IPS DF 6.9 (cell line): Measurements from ENCODE around the gene IFT57.

Experiments used
- DNase-seq: peaks from one replicate; pipeline ENCODE4 v3.0.0-alpha.2; 2013; ENCODE audit warnings: low read depth, low spot score
- H3K27ac ChIP-seq: one replicate; pipeline ENCODE4 v1.5.1; 2013; ENCODE audit warnings: low read length, control low read depth
- H3K27me3 ChIP-seq: 2 replicates; pipeline ENCODE4 v1.6.1; 2013; ENCODE audit warnings: mild to moderate bottlenecking, low read length; ENCODE audit not compliant: control insufficient read depth, insufficient read depth
- H3K36me3 ChIP-seq: 2 replicates; pipeline ENCODE4 v1.6.1; 2013; ENCODE audit warnings: low read length; ENCODE audit not compliant: control insufficient read depth, insufficient read depth
- H3K4me1 ChIP-seq: 2 replicates; pipeline ENCODE4 v1.6.1; 2013; ENCODE audit warnings: low read length; ENCODE audit not compliant: control insufficient read depth, insufficient read depth
- H3K4me3 ChIP-seq: 2 replicates; pipeline ENCODE4 v1.5.1; 2013; ENCODE audit warnings: mild to moderate bottlenecking, low read length
- H3K9me3 ChIP-seq: 2 replicates; pipeline ENCODE4 v1.6.1; 2013; ENCODE audit warnings: low read length, inconsistent platforms; ENCODE audit not compliant: control insufficient read depth, insufficient read depth
- WGBS: extraction: QIAGEN DNeasy Blood & Tissue Kit; methylation state at CpG from one replicate; pipeline ENCODE4 v1.1.7; 2013; ENCODE audit warnings: mixed read lengths, missing lambda C conversion rate; ENCODE audit not compliant: insufficient read length, insufficient coverage; 5-methylcytosine and 5-hydroxymethylcytosine counted together

IFT57 gene

DNA sequence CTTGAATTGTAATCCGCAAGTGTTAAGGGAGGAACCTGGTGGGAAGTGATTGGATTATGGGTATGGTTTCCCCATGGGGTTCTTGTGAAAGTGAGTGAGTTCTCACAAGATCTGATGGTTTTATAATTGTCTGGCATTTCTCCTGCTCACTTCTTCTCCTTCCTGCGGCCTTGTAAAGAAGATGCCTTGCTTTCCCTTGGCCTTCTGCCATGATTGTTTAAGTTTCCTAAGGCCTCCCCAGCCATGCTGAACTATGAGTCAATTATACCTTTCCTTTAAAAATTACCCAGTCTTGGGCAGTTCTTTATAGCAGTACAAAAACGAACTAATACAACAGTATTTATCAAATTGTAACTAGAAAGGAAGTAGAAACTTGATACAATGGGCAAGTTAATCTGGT, 31.9 kb downstream of the IFT57 start:
- no peak overlapping the region for H3K4me3 ChIP-seq
- no peaks in the 10 kb centered on the region for H3K4me1 ChIP-seq
- H3K27me3 ChIP-seq: no peaks in the 10 kb centered on the region
- no CpG with 5 or more reads among the region's 3 CpGs for WGBS
- no peaks in the 10 kb centered on the region for H3K9me3 ChIP-seq
- H3K27ac ChIP-seq: no peak overlapping the region
- H3K36me3 ChIP-seq: no peaks in the 10 kb centered on the region
- no peak for DNase-seq

DNA sequence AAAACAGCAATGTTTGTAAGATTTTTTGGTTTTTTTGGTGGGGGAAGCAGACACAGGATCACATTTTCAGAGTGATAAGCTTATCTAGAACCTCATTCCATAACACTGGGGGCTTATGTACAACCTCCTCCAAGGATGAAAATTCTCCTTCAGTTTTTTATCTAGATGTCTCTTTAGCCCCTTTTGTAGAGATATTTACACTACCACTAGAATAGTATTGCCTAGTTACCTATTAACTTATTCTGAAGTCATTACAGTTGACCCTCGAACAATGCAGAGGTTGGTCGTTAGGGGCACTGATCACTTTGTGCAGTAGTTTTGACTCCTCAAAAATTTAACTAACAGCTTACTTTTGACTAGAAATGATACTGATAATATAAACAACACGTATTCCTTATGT, 32.8 kb downstream of the IFT57 start:
- no peak for DNase-seq
- H3K4me3 ChIP-seq: no peak overlapping the region
- H3K9me3 ChIP-seq: no peaks in the 10 kb centered on the region
- no peaks in the 10 kb centered on the region for H3K36me3 ChIP-seq
- no peaks in the 10 kb centered on the region for H3K4me1 ChIP-seq
- no peaks in the 10 kb centered on the region for H3K27me3 ChIP-seq
- H3K27ac ChIP-seq: no peak overlapping the region
- WGBS: no CpG with 5 or more reads among the region's 3 CpGs

DNA sequence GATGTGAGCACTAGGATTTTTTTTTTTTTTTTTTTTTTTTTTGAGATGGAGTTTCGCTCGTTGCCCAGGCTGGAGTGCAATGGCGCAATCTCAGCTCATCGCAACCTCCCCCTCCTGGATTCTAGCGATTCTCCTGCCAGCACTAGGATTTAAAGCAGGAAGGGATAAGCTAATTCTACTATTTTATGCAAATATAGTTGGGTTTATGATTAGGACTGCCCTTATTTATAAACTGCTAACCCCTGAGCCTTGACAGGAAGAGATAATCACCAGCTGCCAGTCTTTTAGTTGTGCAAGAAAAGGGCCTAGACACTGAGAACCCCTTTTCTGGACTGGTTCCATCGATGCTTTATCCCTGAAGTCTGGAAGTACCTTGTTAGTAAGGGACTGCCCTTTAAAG, 36.7 kb downstream of the IFT57 start:
- H3K4me3 ChIP-seq: no peak overlapping the region
- H3K27ac ChIP-seq: no peak overlapping the region
- no peak for DNase-seq
- no CpG with 5 or more reads among the region's 6 CpGs for WGBS
- no peaks in the 10 kb centered on the region for H3K9me3 ChIP-seq
- H3K36me3 ChIP-seq: no peaks in the 10 kb centered on the region
- H3K4me1 ChIP-seq: no peaks in the 10 kb centered on the region
- H3K27me3 ChIP-seq: no peaks in the 10 kb centered on the region

DNA sequence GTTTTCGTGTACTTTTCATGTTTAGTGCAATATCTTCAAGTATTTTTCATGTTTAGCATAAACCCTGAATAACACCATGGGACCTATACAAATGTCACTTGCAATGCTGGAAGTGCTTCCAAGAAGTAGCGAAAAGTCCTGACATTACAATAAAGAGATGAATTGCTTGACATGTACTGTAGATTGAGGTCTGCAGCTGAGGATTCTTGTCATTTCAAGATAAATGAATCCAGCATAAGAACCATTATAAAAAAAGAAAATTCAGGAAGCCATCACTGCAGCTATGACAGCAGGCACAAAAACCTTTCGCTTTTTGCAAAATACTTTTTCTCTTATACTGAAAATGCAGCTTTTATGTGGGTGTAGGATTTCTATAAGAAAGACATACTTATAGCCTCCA, 37.4 kb downstream of the IFT57 start:
- no peak for DNase-seq
- Histone ChIP-seq H3K27ac (no peak overlapping the region), H3K4me1 (no peaks in the 10 kb centered on the region), H3K9me3 (no peaks in the 10 kb centered on the region), H3K36me3 (no peaks in the 10 kb centered on the region), H3K27me3 (no peaks in the 10 kb centered on the region), H3K4me3 (no peak overlapping the region)
- no CpG with 5 or more reads among the region's 3 CpGs for WGBS

DNA sequence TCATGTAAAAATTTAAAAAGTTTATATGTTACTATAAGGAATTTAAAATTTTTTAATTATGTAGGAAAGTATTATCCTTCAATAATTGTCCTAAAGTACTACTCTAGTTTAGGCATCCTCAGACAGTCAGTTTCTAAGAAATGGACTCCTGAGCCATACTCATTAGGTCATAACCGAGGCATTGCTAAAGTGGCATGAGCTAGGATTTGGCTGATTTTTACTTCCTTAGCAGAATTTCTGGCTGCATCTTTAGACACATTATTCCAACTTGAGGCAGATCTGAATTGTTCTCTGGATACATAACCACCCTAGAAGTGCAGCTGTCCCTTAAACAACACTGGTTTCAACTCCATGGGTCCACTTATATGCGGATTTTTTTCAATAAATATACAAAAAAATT, 38.3 kb downstream of the IFT57 start:
- Histone ChIP-seq H3K9me3 (no peaks in the 10 kb centered on the region), H3K36me3 (no peaks in the 10 kb centered on the region), H3K4me3 (no peak overlapping the region), H3K27me3 (no peaks in the 10 kb centered on the region), H3K27ac (no peak overlapping the region), H3K4me1 (no peaks in the 10 kb centered on the region)
- no peak for DNase-seq
- WGBS: no CpG with 5 or more reads among the region's 2 CpGs

DNA sequence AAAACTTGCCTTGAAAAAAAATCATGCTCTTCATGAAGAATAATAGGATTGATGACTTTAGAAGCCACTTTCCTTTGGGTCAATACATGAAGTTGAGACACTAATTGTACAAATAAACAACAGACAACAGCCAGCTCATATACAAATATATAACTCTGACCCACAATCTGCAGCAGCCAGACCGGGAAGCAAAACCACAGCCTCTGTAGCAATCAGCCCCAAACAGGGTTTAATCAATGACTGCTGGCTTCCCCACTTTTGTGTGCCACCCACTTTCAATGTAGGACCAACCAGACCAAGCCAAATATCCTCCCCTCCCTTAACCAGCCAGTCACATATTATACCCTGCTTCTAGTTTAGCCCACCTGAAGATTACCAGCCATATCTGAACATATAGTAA, 39.0 kb downstream of the IFT57 start:
- Histone ChIP-seq H3K4me3 (no peak overlapping the region), H3K9me3 (no peaks in the 10 kb centered on the region), H3K36me3 (no peaks in the 10 kb centered on the region), H3K27me3 (no peaks in the 10 kb centered on the region), H3K27ac (no peak overlapping the region), H3K4me1 (no peaks in the 10 kb centered on the region)
- DNase-seq: no peak
- no CpG with 5 or more reads among the region's 1 CpG for WGBS

DNA sequence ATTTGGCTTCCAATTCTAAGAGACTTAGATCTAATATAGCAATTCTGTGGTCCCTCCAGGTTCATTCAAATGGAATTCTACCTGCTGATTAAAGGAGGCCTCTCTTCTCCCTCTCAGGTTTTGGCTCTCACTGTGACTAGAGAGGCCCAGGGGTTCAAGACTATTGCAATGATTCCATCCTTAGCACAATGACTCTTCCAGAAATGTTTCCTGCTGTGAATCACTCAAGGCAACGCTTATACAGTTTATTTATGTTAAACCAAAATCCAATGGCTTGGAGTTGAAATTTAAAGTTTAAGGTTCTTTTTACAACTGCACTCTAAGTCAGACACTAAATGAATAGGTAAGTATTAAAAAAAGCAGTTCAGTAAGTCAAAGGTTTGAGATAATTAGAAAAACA, 39.9 kb downstream of the IFT57 start:
- Histone ChIP-seq H3K27ac (no peak overlapping the region), H3K9me3 (no peaks in the 10 kb centered on the region), H3K27me3 (no peaks in the 10 kb centered on the region), H3K4me3 (no peak overlapping the region), H3K36me3 (no peaks in the 10 kb centered on the region), H3K4me1 (no peaks in the 10 kb centered on the region)
- DNase-seq: no peak
- no CpG with 5 or more reads among the region's 1 CpG for WGBS

DNA sequence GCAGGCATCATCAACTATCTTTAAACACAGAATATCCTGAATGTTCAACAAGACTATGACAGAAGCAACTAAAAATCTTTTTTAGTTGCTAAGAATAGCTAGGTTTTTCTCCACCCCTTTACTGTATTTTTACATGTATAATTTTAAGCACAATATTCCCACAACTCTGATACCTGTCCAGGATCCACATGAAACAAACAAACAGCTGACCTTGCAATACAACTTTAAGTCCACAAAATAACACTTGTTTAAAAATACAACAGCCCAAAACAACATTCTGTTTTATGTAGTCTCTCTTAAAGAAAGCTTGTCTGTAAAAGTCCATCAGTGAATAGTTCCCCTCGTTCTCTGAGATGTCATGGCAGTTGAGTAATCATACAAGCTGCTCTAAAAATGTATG, 41.1 kb downstream of the IFT57 start:
- no peaks in the 10 kb centered on the region for H3K27me3 ChIP-seq
- no peaks in the 10 kb centered on the region for H3K9me3 ChIP-seq
- DNase-seq: no peak
- H3K4me1 ChIP-seq: no peaks in the 10 kb centered on the region
- no peaks in the 10 kb centered on the region for H3K36me3 ChIP-seq
- H3K27ac ChIP-seq: no peak overlapping the region
- H3K4me3 ChIP-seq: no peak overlapping the region
- no CpG with 5 or more reads among the region's 1 CpG for WGBS

DNA sequence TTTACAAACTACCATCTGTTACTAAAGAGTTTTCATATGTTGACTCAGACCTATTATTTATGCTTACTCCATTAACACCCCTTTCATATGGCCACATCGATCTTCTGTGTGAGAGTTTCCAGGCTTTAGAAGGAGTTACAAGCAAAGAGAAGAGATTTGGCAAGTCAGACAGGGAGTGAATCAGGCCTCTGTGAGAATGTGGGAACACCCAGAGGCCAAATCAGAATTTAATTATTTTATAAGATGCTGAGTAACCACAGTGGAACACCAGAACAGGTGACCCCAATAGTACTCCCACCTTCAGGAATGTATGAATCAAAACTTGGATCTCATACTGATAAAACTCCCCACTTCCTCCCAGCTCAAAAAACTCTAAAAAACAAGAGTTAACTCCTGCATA, 42.0 kb downstream of the IFT57 start:
- Histone ChIP-seq H3K27me3 (no peaks in the 10 kb centered on the region), H3K4me1 (no peaks in the 10 kb centered on the region), H3K4me3 (no peak overlapping the region), H3K27ac (no peak overlapping the region), H3K36me3 (no peaks in the 10 kb centered on the region), H3K9me3 (no peaks in the 10 kb centered on the region)
- WGBS: no CpG with 5 or more reads among the region's 1 CpG
- DNase-seq: no peak

DNA sequence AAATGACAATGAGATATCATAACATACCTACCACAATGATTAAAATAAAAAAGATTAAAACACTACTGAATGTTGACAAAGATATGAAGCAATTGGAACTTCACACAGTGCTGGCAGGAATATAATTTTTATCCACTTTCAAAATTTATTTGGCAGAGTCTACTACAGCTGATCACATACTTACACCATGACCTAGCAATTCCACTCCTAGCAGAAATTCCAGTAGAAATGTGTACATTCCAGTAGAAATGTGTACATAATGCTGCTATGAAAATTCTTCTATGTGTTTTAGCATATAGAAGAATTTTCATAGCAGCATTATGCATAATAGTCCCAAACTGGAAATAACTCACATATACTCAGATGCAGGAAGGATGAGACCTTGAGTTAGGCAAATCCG, 43.5 kb downstream of the IFT57 start:
- no peaks in the 10 kb centered on the region for H3K4me1 ChIP-seq
- no CpG with 5 or more reads among the region's 1 CpG for WGBS
- H3K4me3 ChIP-seq: no peak overlapping the region
- no peak overlapping the region for H3K27ac ChIP-seq
- no peak for DNase-seq
- no peaks in the 10 kb centered on the region for H3K36me3 ChIP-seq
- H3K9me3 ChIP-seq: no peaks in the 10 kb centered on the region
- no peaks in the 10 kb centered on the region for H3K27me3 ChIP-seq

DNA sequence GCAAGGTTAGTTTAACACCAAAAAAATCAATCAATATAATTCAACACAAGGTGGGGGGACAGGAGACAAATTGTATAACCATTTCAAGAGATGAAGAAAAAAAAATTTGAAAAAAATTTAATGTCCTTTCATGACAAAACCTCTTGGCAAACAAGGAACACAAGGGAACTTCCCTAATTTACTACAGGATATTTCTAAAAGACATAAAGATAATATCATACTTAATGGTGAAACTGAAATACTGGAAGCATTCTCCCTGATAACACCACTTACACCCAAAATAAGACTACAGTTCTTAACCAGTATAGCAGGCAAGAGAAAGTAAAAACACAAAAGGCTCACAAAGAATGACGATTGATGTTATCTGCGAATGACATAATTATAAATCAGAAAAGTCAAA, 44.7 kb downstream of the IFT57 start:
- Histone ChIP-seq H3K27me3 (no peaks in the 10 kb centered on the region), H3K36me3 (no peaks in the 10 kb centered on the region), H3K4me1 (no peaks in the 10 kb centered on the region), H3K27ac (no peak overlapping the region), H3K9me3 (no peaks in the 10 kb centered on the region), H3K4me3 (no peak overlapping the region)
- no CpG with 5 or more reads among the region's 2 CpGs for WGBS
- no peak for DNase-seq
